Neural cell (in vitro differentiated cells): ENCODE data around the gene PSMG3. TPM values are rescaled to one million over a fixed set of nuclear protein-coding genes. Genes with fewer than 3 reads are reported as not detected.

ENCODE experiments used
- H2AFZ ChIP-seq: fragments of 200-600, 300-800 bp; sonication (generic), shearing (Covaris generic); 2 replicates; pipeline ENCODE4 v1.6.0; 2014; ENCODE audit warnings: low read depth, mild to moderate bottlenecking, antibody characterized with exemption, low read length, moderate library complexity
- H3F3A ChIP-seq: fragments of 200-600 bp; shearing (Covaris generic); 2 replicates; pipeline ENCODE4 v1.6.1; 2016; ENCODE audit warnings: mild to moderate bottlenecking, moderate library complexity, mixed read lengths, antibody characterized with exemption, low read length; ENCODE audit not compliant: insufficient read depth, poor library complexity, severe bottlenecking
- H3K27ac ChIP-seq: fragments of 200-600, 300-800 bp; sonication (generic), shearing (Covaris generic); 2 replicates; pipeline ENCODE4 v1.5.1; 2014; ENCODE audit warnings: mild to moderate bottlenecking, low read length, moderate library complexity
- H3K27me3 ChIP-seq: fragments of 300-800, 200-600 bp; sonication (generic), shearing (Covaris generic); 2 replicates; pipeline ENCODE4 v1.6.0; 2014; ENCODE audit warnings: mild to moderate bottlenecking, low read depth, low read length, moderate library complexity; ENCODE audit not compliant: insufficient read depth
- H3K36me3 ChIP-seq: fragments of 300-800, 200-600 bp; sonication (generic), shearing (Covaris generic); 2 replicates; pipeline ENCODE4 v1.5.1; 2014; ENCODE audit warnings: mild to moderate bottlenecking, antibody characterized with exemption, low read length, moderate library complexity; ENCODE audit not compliant: insufficient read depth
- H3K4me2 ChIP-seq: fragments of 300-800, 200-600 bp; sonication (generic), shearing (Covaris generic); 2 replicates; pipeline ENCODE4 v1.6.0; 2014; ENCODE audit warnings: mild to moderate bottlenecking, low read length
- H3K4me3 ChIP-seq: fragments of 300-800, 200-600 bp; sonication (generic), shearing (Covaris generic); 2 replicates; pipeline ENCODE4 v1.5.1; 2014; ENCODE audit warnings: mild to moderate bottlenecking, low read length, moderate library complexity
- H3K79me2 ChIP-seq: fragments of 200-600 bp; shearing (Covaris generic); replicated peaks from 2 replicates; pipeline ENCODE4 v1.6.0; 2014; ENCODE audit warnings: mild to moderate bottlenecking, low read length, moderate library complexity; ENCODE audit not compliant: insufficient read depth
- H3K9ac ChIP-seq: fragments of 300-800, 200-600 bp; sonication (generic), shearing (Covaris generic); 2 replicates; pipeline ENCODE4 v1.6.1; 2016; ENCODE audit warnings: mild to moderate bottlenecking, low read length, mixed read lengths
- H3K9me2 ChIP-seq: fragments of 200-600 bp; shearing (Covaris generic); 2 replicates; pipeline ENCODE4 v1.6.1; 2016; ENCODE audit warnings: mild to moderate bottlenecking, low read length, mixed read lengths; ENCODE audit not compliant: insufficient read depth
- H3K9me3 ChIP-seq: fragments of 200-600, 300-800 bp; sonication (generic), shearing (Covaris generic); 2 replicates; pipeline ENCODE4 v1.6.1; 2016; ENCODE audit warnings: mild to moderate bottlenecking, mixed run types, low read length, moderate library complexity, mixed read lengths
- H4K20me1 ChIP-seq: fragments of 200-600 bp; shearing (Covaris generic); 2 replicates; pipeline ENCODE4 v1.6.1; 2016; ENCODE audit warnings: mild to moderate bottlenecking, mixed run types; ENCODE audit not compliant: insufficient read depth
- CTCF ChIP-seq: fragments of 450-650 bp; IDR thresholded peaks from 2 replicates; pipeline ENCODE4 v1.5.1; 2014; ENCODE audit warnings: antibody characterized with exemption, mild to moderate bottlenecking, moderate library complexity; ENCODE audit not compliant: poor library complexity, severe bottlenecking
- EP300 ChIP-seq: fragments of 450-650 bp; conservative IDR thresholded peaks from 2 replicates; pipeline ENCODE4 v1.6.1; 2014; ENCODE audit warnings: antibody characterized with exemption, mild to moderate bottlenecking, moderate library complexity; ENCODE audit not compliant: poor library complexity, severe bottlenecking
- EZH2 ChIP-seq: fragments of 200-600, 300-800 bp; shearing (Covaris generic), sonication (generic); IDR thresholded peaks from 2 replicates; pipeline ENCODE4 v1.6.1; 2014; ENCODE audit warnings: antibody characterized with exemption, low read length, borderline replicate concordance, mild to moderate bottlenecking; ENCODE audit not compliant: insufficient read depth, poor library complexity, severe bottlenecking
- MXI1 ChIP-seq: fragments of 450-650 bp; conservative IDR thresholded peaks from 2 replicates; pipeline ENCODE4 v1.6.1; 2014; ENCODE audit warnings: antibody characterized with exemption, mild to moderate bottlenecking; ENCODE audit not compliant: poor library complexity, severe bottlenecking
- POLR2AphosphoS5 ChIP-seq: IDR thresholded peaks from 2 replicates; pipeline ENCODE4 v1.6.1; 2012
- RAD21 ChIP-seq: fragments of 450-650 bp; conservative IDR thresholded peaks from 2 replicates; pipeline ENCODE4 v1.6.1; 2014; ENCODE audit warnings: antibody characterized with exemption, mild to moderate bottlenecking, moderate library complexity
- REST ChIP-seq: IDR thresholded peaks from 2 replicates; pipeline ENCODE4 v1.6.1; 2012; ENCODE audit warnings: borderline replicate concordance
- SMC3 ChIP-seq: fragments of 450-650 bp; conservative IDR thresholded peaks from 2 replicates; pipeline ENCODE4 v1.6.1; 2014; ENCODE audit warnings: antibody characterized with exemption, mild to moderate bottlenecking, moderate library complexity; ENCODE audit not compliant: poor library complexity
- TAF1 ChIP-seq: IDR thresholded peaks from 2 replicates; pipeline ENCODE4 v1.6.1; 2012; ENCODE audit warnings: low read depth
- polyA plus RNA-seq: library from polyadenylated mRNA; depleted of rRNA; stranded (reverse); fragments of >200 nt; gene quantifications from 2 replicates; pipeline ENCODE4 v1.2.3, GENCODE V29; 2014

PSMG3 gene
- polyA plus RNA-seq, 1 donor from 2014 or later: 50.6 TPM

- no peaks in the 10 kb centered on the region for H3K27me3 ChIP-seq
- H3K4me2 ChIP-seq: no peak overlapping the region
- H3K9me3 ChIP-seq: no peaks in the 10 kb centered on the region
- no peaks in the 10 kb centered on the region for H3K36me3 ChIP-seq
- H4K20me1 ChIP-seq: no peaks in the 10 kb centered on the region
- no peak overlapping the region for H3K27ac ChIP-seq
- no peaks in the 10 kb centered on the region for H3F3A ChIP-seq
- no peak overlapping the region for H3K4me3 ChIP-seq
- no peak overlapping the region for H3K9ac ChIP-seq
- TF ChIP-seq CTCF (no peak), RAD21 (no peak), EZH2 (no peak), TAF1 (no peak)
- H3K79me2 ChIP-seq: no peaks in the 10 kb centered on the region
- no peaks in the 10 kb centered on the region for H3K9me2 ChIP-seq
- no peak overlapping the region for H2AFZ ChIP-seq
Observed at GRCh38 chr7:1595636-1596035, 25.8 kb upstream of the PSMG3 start.

- Histone ChIP-seq H3K79me2 (no peaks in the 10 kb centered on the region), H2AFZ (no peak overlapping the region), H3K9me2 (no peaks in the 10 kb centered on the region), H3K4me3 (no peak overlapping the region), H3K4me2 (no peak overlapping the region), H3K36me3 (no peaks in the 10 kb centered on the region), H3F3A (no peaks in the 10 kb centered on the region), H4K20me1 (no peaks in the 10 kb centered on the region), H3K9ac (no peak overlapping the region), H3K27me3 (no peaks in the 10 kb centered on the region), H3K9me3 (no peaks in the 10 kb centered on the region), H3K27ac (no peak overlapping the region)
- TF ChIP-seq SMC3 (no peak), REST (no peak), RAD21 (no peak), EZH2 (no peak), CTCF (no peak), TAF1 (no peak), MXI1 (no peak), EP300 (no peak), POLR2AphosphoS5 (no peak)
Observed at GRCh38 chr7:1595027-1595426, 25.2 kb upstream of the PSMG3 start.
